ENCODE results near the gene UCP1. TPM values are rescaled to one million over a fixed set of nuclear protein-coding genes. Genes with fewer than 3 reads are reported as not detected.
"Not testable (repeated sequence)": the region's sequence is repeated elsewhere in the genome, so short reads cannot be mapped to it uniquely, and the experiment has no call there.

The UCP1 gene

DNA sequence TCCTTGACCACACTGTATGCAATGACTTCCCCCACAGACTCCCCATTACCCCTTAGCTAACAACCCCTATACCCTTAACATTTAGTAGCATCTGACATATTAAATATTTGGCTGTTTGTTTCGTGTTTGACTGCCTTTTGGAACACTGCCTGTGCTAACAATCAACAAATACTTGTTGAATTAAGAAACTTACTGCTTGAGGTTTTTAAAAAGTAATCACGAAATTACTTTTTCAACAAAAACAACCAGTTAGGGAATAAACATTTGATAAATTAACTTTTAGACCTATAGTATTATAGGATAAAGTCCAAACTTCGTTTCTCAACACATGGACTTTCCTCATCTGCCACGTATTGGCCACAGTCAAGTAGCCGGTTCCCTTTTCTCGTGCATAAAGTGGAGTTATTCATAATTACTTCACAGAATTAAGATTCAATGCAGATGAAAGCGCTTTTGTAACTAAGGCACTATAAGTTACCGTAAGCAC, 45.3 kb downstream of the UCP1 start:
- H2AK5ac ChIP-seq (ENCODE audit: low read length, severe bottlenecking), result peak overlapping the region; percentile 16
- H3K4me3 ChIP-seq (ENCODE audit: insufficient read depth in 1 of 2, low read depth in 1 of 2, low read length in 2 of 2), result peak overlapping the region in 1 of 2 experiments; percentile 90
- no peak overlapping the region for H2BK5ac ChIP-seq (ENCODE audit: low read depth, low read length, poor library complexity, severe bottlenecking)
- H3K4me2 ChIP-seq (ENCODE audit: low read length, poor library complexity, severe bottlenecking), result peak overlapping the region; percentile 69
- peaks cover 0 to 17% of the 10 kb centered on the region in 2 experiments for H3K36me3 ChIP-seq (ENCODE audit: control insufficient read depth in 1 of 2, insufficient read depth in 2 of 2, low read depth in 1 of 2, low read length in 2 of 2)
- H3K18ac ChIP-seq (ENCODE audit: low read depth in 1 of 2, low read length in 2 of 2), result no peak overlapping the region
- H4K91ac ChIP-seq (ENCODE audit: low read length), result no peak overlapping the region
- no peak overlapping the region for H2AFZ ChIP-seq (ENCODE audit: low read depth, low read length)
- H3K27me3 ChIP-seq (ENCODE audit: control insufficient read depth in 1 of 2, insufficient read depth in 1 of 2, low read length in 2 of 2), result no peaks in the 10 kb centered on the region
- no peak overlapping the region for H2BK12ac ChIP-seq (ENCODE audit: low read length in 2 of 2)
- peak overlapping the region; percentile 65 for H3K9ac ChIP-seq (ENCODE audit: low read length)
- no peak overlapping the region for H3K27ac ChIP-seq (ENCODE audit: low read length, poor library complexity, severe bottlenecking)
- no peak overlapping the region for H3K4ac ChIP-seq (ENCODE audit: low read depth in 1 of 2, low read length in 2 of 2)
- peaks cover 7% of the 10 kb centered on the region for H3K79me1 ChIP-seq (replicated peaks; ENCODE audit: low read length, poor library complexity, severe bottlenecking)
- H3K14ac ChIP-seq (ENCODE audit: low read length in 2 of 2), result no peak overlapping the region
- 5% methylated on average over 2 of the region's 8 CpGs for WGBS
- H3K23ac ChIP-seq (ENCODE audit: low read length in 2 of 2), result no peak overlapping the region
- H4K8ac ChIP-seq (ENCODE audit: low read length), result peak overlapping the region; percentile 24
- DNase-seq, result no peak
- no peaks in the 10 kb centered on the region for H3K4me1 ChIP-seq (ENCODE audit: control insufficient read depth, insufficient read depth, low read depth, low read length)
- H3K9me3 ChIP-seq (ENCODE audit: control insufficient read depth, low read length), result no peaks in the 10 kb centered on the region
- no peak overlapping the region for H2BK15ac ChIP-seq (ENCODE audit: low read depth, poor library complexity, severe bottlenecking)
- H2BK120ac ChIP-seq (ENCODE audit: low read depth, low read length), result no peak overlapping the region

DNA sequence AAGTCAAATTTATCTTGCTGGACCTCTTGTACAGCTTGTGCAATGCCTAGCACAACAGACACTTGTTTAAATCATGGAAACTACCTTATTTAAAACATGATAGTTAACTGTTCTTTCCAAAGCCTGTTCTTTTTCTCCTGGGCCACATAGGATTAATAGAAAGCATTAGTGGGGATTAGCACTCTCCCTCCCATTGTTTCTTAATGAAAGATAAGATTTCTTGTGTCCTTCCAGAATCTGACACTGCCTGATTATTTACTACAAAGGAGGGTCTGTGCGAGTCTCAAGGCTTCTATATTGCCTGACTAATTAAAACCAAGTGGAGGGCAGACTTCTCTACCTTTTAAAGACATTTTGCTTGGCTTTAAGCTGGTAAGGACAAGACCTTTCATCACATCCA, 53.3 kb downstream of the UCP1 start:
- Histone ChIP-seq H4K8ac (ENCODE audit: low read length) (no peak overlapping the region), H3K9ac (ENCODE audit: low read length) (no peak overlapping the region), H3K27me3 (ENCODE audit: control insufficient read depth in 1 of 2, insufficient read depth in 1 of 2, low read length in 2 of 2) (peaks cover 4% of the 10 kb centered on the region in 2 experiments), H3K27ac (ENCODE audit: low read length, poor library complexity, severe bottlenecking) (no peak overlapping the region), H4K91ac (ENCODE audit: low read length) (no peak overlapping the region), H3K4me3 (ENCODE audit: insufficient read depth in 1 of 2, low read depth in 1 of 2, low read length in 2 of 2) (no peak overlapping the region), H3K18ac (ENCODE audit: low read depth in 1 of 2, low read length in 2 of 2) (no peak overlapping the region), H3K4ac (ENCODE audit: low read depth in 1 of 2, low read length in 2 of 2) (no peak overlapping the region), H3K14ac (ENCODE audit: low read length in 2 of 2) (no peak overlapping the region), H2AK5ac (ENCODE audit: low read length, severe bottlenecking) (no peak overlapping the region), H3K4me2 (ENCODE audit: low read length, poor library complexity, severe bottlenecking) (no peak overlapping the region), H2AFZ (ENCODE audit: low read depth, low read length) (no peak overlapping the region), H2BK15ac (ENCODE audit: low read depth, poor library complexity, severe bottlenecking) (no peak overlapping the region), H2BK120ac (ENCODE audit: low read depth, low read length) (no peak overlapping the region), H3K36me3 (ENCODE audit: control insufficient read depth in 1 of 2, insufficient read depth in 2 of 2, low read depth in 1 of 2, low read length in 2 of 2) (no peaks in the 10 kb centered on the region), H3K23ac (ENCODE audit: low read length in 2 of 2) (no peak overlapping the region), H3K79me1 (replicated peaks; ENCODE audit: low read length, poor library complexity, severe bottlenecking) (no peaks in the 10 kb centered on the region), H2BK12ac (ENCODE audit: low read length in 2 of 2) (no peak overlapping the region), H3K4me1 (ENCODE audit: control insufficient read depth, insufficient read depth, low read depth, low read length) (no peaks in the 10 kb centered on the region), H2BK5ac (ENCODE audit: low read depth, low read length, poor library complexity, severe bottlenecking) (no peak overlapping the region), H3K9me3 (ENCODE audit: control insufficient read depth, low read length) (no peaks in the 10 kb centered on the region)
- no peak for DNase-seq
- WGBS, result 75% methylated on average over 1 of the region's 1 CpG

DNA sequence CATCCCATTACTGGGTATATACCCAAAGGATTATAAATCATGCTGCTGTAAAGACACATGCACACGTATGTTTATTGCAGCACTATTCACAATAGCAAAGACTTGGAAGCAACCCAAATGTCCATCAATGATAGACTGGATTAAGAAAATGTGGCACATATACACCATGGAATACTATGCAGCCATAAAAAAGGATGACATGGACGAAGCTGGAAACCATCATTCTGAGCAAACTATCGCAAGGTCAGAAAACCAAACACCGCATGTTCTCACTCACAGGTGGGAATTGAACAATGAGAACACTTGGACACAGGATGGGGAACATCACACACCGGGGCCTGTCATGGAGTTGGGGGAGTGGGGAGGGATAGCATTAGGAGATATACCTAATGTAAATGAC, 55.0 kb downstream of the UCP1 start:
- 97% methylated on average over 4 of the region's 5 CpGs for WGBS
- not testable (repeated sequence) for H3K4me3 ChIP-seq (ENCODE audit: insufficient read depth in 1 of 2, low read depth in 1 of 2, low read length in 2 of 2); H2BK5ac ChIP-seq (ENCODE audit: low read depth, low read length, poor library complexity, severe bottlenecking); H3K79me1 ChIP-seq (replicated peaks; ENCODE audit: low read length, poor library complexity, severe bottlenecking); H3K14ac ChIP-seq (ENCODE audit: low read length in 2 of 2); H2AK5ac ChIP-seq (ENCODE audit: low read length, severe bottlenecking); H3K36me3 ChIP-seq (ENCODE audit: control insufficient read depth in 1 of 2, insufficient read depth in 2 of 2, low read depth in 1 of 2, low read length in 2 of 2); H2BK15ac ChIP-seq (ENCODE audit: low read depth, poor library complexity, severe bottlenecking); H3K27me3 ChIP-seq (ENCODE audit: control insufficient read depth in 1 of 2, insufficient read depth in 1 of 2, low read length in 2 of 2); H4K91ac ChIP-seq (ENCODE audit: low read length); H2BK120ac ChIP-seq (ENCODE audit: low read depth, low read length); H3K23ac ChIP-seq (ENCODE audit: low read length in 2 of 2); DNase-seq; H2AFZ ChIP-seq (ENCODE audit: low read depth, low read length); H3K18ac ChIP-seq (ENCODE audit: low read depth in 1 of 2, low read length in 2 of 2); H2BK12ac ChIP-seq (ENCODE audit: low read length in 2 of 2); H3K27ac ChIP-seq (ENCODE audit: low read length, poor library complexity, severe bottlenecking); H4K8ac ChIP-seq (ENCODE audit: low read length); H3K9me3 ChIP-seq (ENCODE audit: control insufficient read depth, low read length); H3K4me2 ChIP-seq (ENCODE audit: low read length, poor library complexity, severe bottlenecking); H3K4me1 ChIP-seq (ENCODE audit: control insufficient read depth, insufficient read depth, low read depth, low read length); H3K9ac ChIP-seq (ENCODE audit: low read length); H3K4ac ChIP-seq (ENCODE audit: low read depth in 1 of 2, low read length in 2 of 2)

Small RNA genes within 50 kb of the gene (small RNA-seq; reads per million reads assigned to genes)
- gene AC108019.1 (ENCODE audit: low read depth) (not detected), gene RN7SL152P (ENCODE audit: low read depth) (not detected)
